Ishikawa (cell line): ENCODE measurements around the gene IKZF4.

Experiments
- CEBPB ChIP-seq: IDR thresholded peaks from 2 replicates; pipeline ENCODE4 v1.6.1; 2012
- EP300 ChIP-seq: IDR thresholded peaks from 2 replicates; pipeline ENCODE4 v1.6.1; 2012; ENCODE audit warnings: borderline replicate concordance
- FOXM1 ChIP-seq: IDR thresholded peaks from 2 replicates; pipeline ENCODE4 v1.6.1; 2012; ENCODE audit warnings: low read depth, borderline replicate concordance
- RAD21 ChIP-seq: IDR thresholded peaks from 2 replicates; pipeline ENCODE4 v1.6.1; 2012; ENCODE audit warnings: low read depth

DNA sequence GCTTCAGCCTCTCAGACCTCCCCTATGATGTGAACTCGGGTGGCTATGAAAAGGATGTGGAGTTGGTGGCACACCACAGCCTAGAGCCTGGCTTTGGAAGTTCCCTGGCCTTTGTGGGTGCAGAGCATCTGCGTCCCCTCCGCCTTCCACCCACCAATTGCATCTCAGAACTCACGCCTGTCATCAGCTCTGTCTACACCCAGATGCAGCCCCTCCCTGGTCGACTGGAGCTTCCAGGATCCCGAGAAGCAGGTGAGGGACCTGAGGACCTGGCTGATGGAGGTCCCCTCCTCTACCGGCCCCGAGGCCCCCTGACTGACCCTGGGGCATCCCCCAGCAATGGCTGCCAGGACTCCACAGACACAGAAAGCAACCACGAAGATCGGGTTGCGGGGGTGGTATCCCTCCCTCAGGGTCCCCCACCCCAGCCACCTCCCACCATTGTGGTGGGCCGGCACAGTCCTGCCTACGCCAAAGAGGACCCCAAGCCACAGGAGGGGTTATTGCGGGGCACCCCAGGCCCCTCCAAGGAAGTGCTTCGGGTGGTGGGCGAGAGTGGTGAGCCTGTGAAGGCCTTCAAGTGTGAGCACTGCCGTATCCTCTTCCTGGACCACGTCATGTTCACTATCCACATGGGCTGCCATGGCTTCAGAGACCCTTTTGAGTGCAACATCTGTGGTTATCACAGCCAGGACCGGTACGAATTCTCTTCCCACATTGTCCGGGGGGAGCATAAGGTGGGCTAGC, 13.9 kb downstream of the IKZF4 start:
- TF ChIP-seq RAD21 (no peak), FOXM1 (no peak), EP300 (no peak), CEBPB (no peak)
